RPMI7951 (cell line): Measurements from ENCODE around the gene KCNJ12. TPM values are rescaled to one million over a fixed set of nuclear protein-coding genes. Genes with fewer than 3 reads are reported as not detected.
"Not testable (repeated sequence)": the region's sequence is repeated elsewhere in the genome, so short reads cannot be mapped to it uniquely, and the experiment has no call there.

ENCODE experiments used
- DNase-seq: peaks from one replicate; pipeline ENCODE4 v3.0.0-alpha.2; 2012; ENCODE audit warnings: low read depth
- total RNA-seq: library from RNA; depleted of rRNA; stranded (reverse); fragments of >200 nt; shearing (Covaris generic); gene quantifications from 2 replicates; pipeline ENCODE4 v1.2.3, GENCODE V29; 2014; rRNA removed

The KCNJ12 gene
- 0.10 TPM in 1 of 2 replicates, not detected in the other for total RNA-seq

- DNase-seq, result no peak
Observed at GRCh38 chr17:21376081-21376758, at the start of gene KCNJ12. TSS of gene KCNJ12 (plus strand) at chr17:21376357. CDS start at chr17:21415343, 38,986 bp downstream.

- DNase-seq, result not testable (repeated sequence)
Observed at GRCh38 chr17:21327921-21328320, 48.2 kb upstream of the KCNJ12 start.

GRCh38 chr17:21328778-21329177 lies 47.4 kb upstream of the KCNJ12 start:
- not testable (repeated sequence) for DNase-seq

- DNase-seq, result no peak
Observed at GRCh38 chr17:21330436-21331160, 45.6 kb upstream of the KCNJ12 start.

- not testable (repeated sequence) for DNase-seq
Observed at GRCh38 chr17:21336541-21337294, 39.4 kb upstream of the KCNJ12 start.

GRCh38 chr17:21337981-21338625 lies 38.1 kb upstream of the KCNJ12 start:
- not testable (repeated sequence) for DNase-seq

- no peak for DNase-seq
Observed at GRCh38 chr17:21339011-21339410, 37.1 kb upstream of the KCNJ12 start.

GRCh38 chr17:21339571-21339970 lies 36.6 kb upstream of the KCNJ12 start:
- DNase-seq, result not testable (repeated sequence)

GRCh38 chr17:21340407-21340806 lies 35.8 kb upstream of the KCNJ12 start:
- DNase-seq, result not testable (repeated sequence)

- not testable (repeated sequence) for DNase-seq
Observed at GRCh38 chr17:21341279-21341678, 34.9 kb upstream of the KCNJ12 start.

GRCh38 chr17:21341925-21342540 lies 34.1 kb upstream of the KCNJ12 start:
- DNase-seq, result not testable (repeated sequence)

- not testable (repeated sequence) for DNase-seq
Observed at GRCh38 chr17:21343061-21343949, 32.9 kb upstream of the KCNJ12 start.

- DNase-seq, result not testable (repeated sequence)
Observed at GRCh38 chr17:21344801-21345200, 31.4 kb upstream of the KCNJ12 start.

- DNase-seq, result peak; percentile 29
Observed at GRCh38 chr17:21345236-21345635, 30.9 kb upstream of the KCNJ12 start.

GRCh38 chr17:21346107-21346506 lies 30.1 kb upstream of the KCNJ12 start:
- not testable (repeated sequence) for DNase-seq

GRCh38 chr17:21346651-21347250 lies 29.4 kb upstream of the KCNJ12 start:
- DNase-seq, result not testable (repeated sequence)

- DNase-seq, result not testable (repeated sequence)
Observed at GRCh38 chr17:21347660-21348059, 28.5 kb upstream of the KCNJ12 start.

- DNase-seq, result peak; percentile 44
Observed at GRCh38 chr17:21348081-21348925, 27.9 kb upstream of the KCNJ12 start.

GRCh38 chr17:21348926-21349261 lies 27.3 kb upstream of the KCNJ12 start:
- not testable (repeated sequence) for DNase-seq
